K562 (cell line): ENCODE results near the gene LBH. TPM values are rescaled to one million over a fixed set of nuclear protein-coding genes. Genes with fewer than 3 reads are reported as not detected.

Source experiments
- ARID1B ChIP-seq: fragments of 450-650 bp; IDR thresholded peaks from 2 replicates; pipeline ENCODE4 v1.6.1; 2016; ENCODE audit warnings: antibody characterized with exemption, mild to moderate bottlenecking, inconsistent platforms
- CBX5 ChIP-seq: IDR thresholded peaks from 2 replicates; pipeline ENCODE4 v1.6.1; 2014; ENCODE audit warnings: low read depth, borderline replicate concordance
- CXXC5 ChIP-seq: fragments of 250-450 bp; sonication (Bioruptor Pico); IDR thresholded peaks from 2 replicates; pipeline ENCODE4 v1.8.0; 2022; ENCODE audit warnings: inconsistent platforms, mild to moderate bottlenecking, moderate library complexity
- DPF2 ChIP-seq: fragments of 450-650 bp; IDR thresholded peaks from 2 replicates; pipeline ENCODE4 v1.6.1; 2016
- ETV1 ChIP-seq: fragments of 450-650 bp; conservative IDR thresholded peaks from 2 replicates; pipeline ENCODE4 v1.6.1; 2016; ENCODE audit warnings: missing genetic modification characterization, control low read depth, low read depth, missing compliant biosample characterization
- FOXK2 ChIP-seq, 2 experiments: fragments of 450-650 bp; IDR thresholded peaks in 1 of 2; conservative IDR thresholded peaks in 1 of 2; 2 replicates each; pipeline ENCODE4 v1.6.1; 2016; ENCODE audit warnings: low read depth in 2 of 2, mild to moderate bottlenecking in 1 of 2
- MAFF ChIP-seq: IDR thresholded peaks from 2 replicates; pipeline ENCODE4 v1.6.1; 2012; ENCODE audit warnings: low read length, improper control_type of control experiment
- PCBP2 ChIP-seq: fragments of 200-400 bp; formaldehyde crosslinking; IDR thresholded peaks from 2 replicates; pipeline ENCODE4 v1.6.1; 2018; ENCODE audit warnings: low read length, low read depth, mild to moderate bottlenecking, moderate library complexity; ENCODE audit not compliant: poor library complexity, severe bottlenecking
- PHB ChIP-seq: fragments of 250-450 bp; sonication (Bioruptor Pico); IDR thresholded peaks from 2 replicates; pipeline ENCODE4 v1.5.0; 2021
- PTTG1 ChIP-seq: fragments of 450-650 bp; IDR thresholded peaks from 2 replicates; pipeline ENCODE4 v1.6.1; 2016; ENCODE audit warnings: low read depth, mild to moderate bottlenecking, missing genetic modification characterization, missing compliant biosample characterization
- RBM14 ChIP-seq: fragments of 200-400 bp; formaldehyde crosslinking; IDR thresholded peaks from 2 replicates; pipeline ENCODE4 v1.6.1; 2018; ENCODE audit warnings: low read depth, mild to moderate bottlenecking, low read length, moderate library complexity, borderline replicate concordance; ENCODE audit not compliant: insufficient read depth
- RUNX1 ChIP-seq: sonication (generic); IDR thresholded peaks from 2 replicates; pipeline ENCODE4 v1.6.1; 2016; ENCODE audit warnings: antibody characterized with exemption, low read depth
- SMARCE1 ChIP-seq: fragments of 450-650 bp; IDR thresholded peaks from 2 replicates; pipeline ENCODE4 v1.7.1; 2016; ENCODE audit warnings: mild to moderate bottlenecking
- SMC3 ChIP-seq: conservative IDR thresholded peaks from 2 replicates; pipeline ENCODE4 v1.6.1; 2011; ENCODE audit warnings: low read depth, low read length, improper control_type of control experiment; ENCODE audit not compliant: insufficient read depth
- TCF7 ChIP-seq: sonication (generic); IDR thresholded peaks from 2 replicates; pipeline ENCODE4 v1.6.1; 2016; ENCODE audit warnings: antibody characterized with exemption, borderline replicate concordance
- TEAD2 ChIP-seq: fragments of 450-650 bp; IDR thresholded peaks from 2 replicates; pipeline ENCODE4 v1.6.1; 2016; ENCODE audit warnings: missing genetic modification characterization, control low read depth, missing compliant biosample characterization
- TFE3 ChIP-seq: fragments of 450-650 bp; formaldehyde crosslinking; IDR thresholded peaks from 2 replicates; pipeline ENCODE4 v1.4.0; 2020; ENCODE audit warnings: mild to moderate bottlenecking, mixed read lengths
- THAP7 ChIP-seq: fragments of 250-450 bp; sonication (Bioruptor Pico); IDR thresholded peaks from 2 replicates; pipeline ENCODE4 v1.5.0; 2021
- ZBTB7A ChIP-seq: IDR thresholded peaks from 2 replicates; pipeline ENCODE4 v1.6.1; 2011; ENCODE audit warnings: low read depth, mild to moderate bottlenecking, low read length, moderate library complexity, borderline replicate concordance; ENCODE audit not compliant: control insufficient read depth
- ZNF12 ChIP-seq: sonication (generic); formaldehyde crosslinking; IDR thresholded peaks from 2 replicates; pipeline ENCODE4 v1.4.0; 2020; ENCODE audit warnings: mild to moderate bottlenecking, missing genetic modification reagents
- polyA plus RNA-seq, 8 experiments: library from polyadenylated mRNA; depleted of rRNA in 4 of 8; stranded (reverse) in 5 of 8; unstranded in 3 of 8; fragments of >200 nt; fragmentation: Nextera tagmentation in 2 of 8; fragmentation: Illumina TruSeq in 1 of 8; extraction: Ambion mirVana in 2 of 8; extraction: Trizol in 1 of 8; gene quantifications; 2 replicates each; pipeline versions ENCODE4 v1.2.1 to v1.2.3, GENCODE V29; 2011 to 2014; ENCODE audit warnings: inconsistent platforms in 1 of 8, missing spikeins in 1 of 8
- total RNA-seq, 7 experiments: library from RNA; depleted of rRNA in 6 of 7; stranded (reverse); fragments of >200 nt in 6 of 7; fragmentation: Illumina TruSeq in 2 of 7; extraction: Trizol in 2 of 7; gene quantifications; 2 replicates each; pipeline versions ENCODE4 v1.2.1 to v1.2.3, GENCODE V29; 2011 to 2021; ENCODE audit warnings: low replicate concordance in 1 of 7

The LBH gene
- total and polyA plus RNA-seq, 9 of the 15 experiments (the other 6 are each of a cell fraction or from before 2014, with no cell fraction given): 3.1 to 13.4 (median 7.4) TPM

DNA sequence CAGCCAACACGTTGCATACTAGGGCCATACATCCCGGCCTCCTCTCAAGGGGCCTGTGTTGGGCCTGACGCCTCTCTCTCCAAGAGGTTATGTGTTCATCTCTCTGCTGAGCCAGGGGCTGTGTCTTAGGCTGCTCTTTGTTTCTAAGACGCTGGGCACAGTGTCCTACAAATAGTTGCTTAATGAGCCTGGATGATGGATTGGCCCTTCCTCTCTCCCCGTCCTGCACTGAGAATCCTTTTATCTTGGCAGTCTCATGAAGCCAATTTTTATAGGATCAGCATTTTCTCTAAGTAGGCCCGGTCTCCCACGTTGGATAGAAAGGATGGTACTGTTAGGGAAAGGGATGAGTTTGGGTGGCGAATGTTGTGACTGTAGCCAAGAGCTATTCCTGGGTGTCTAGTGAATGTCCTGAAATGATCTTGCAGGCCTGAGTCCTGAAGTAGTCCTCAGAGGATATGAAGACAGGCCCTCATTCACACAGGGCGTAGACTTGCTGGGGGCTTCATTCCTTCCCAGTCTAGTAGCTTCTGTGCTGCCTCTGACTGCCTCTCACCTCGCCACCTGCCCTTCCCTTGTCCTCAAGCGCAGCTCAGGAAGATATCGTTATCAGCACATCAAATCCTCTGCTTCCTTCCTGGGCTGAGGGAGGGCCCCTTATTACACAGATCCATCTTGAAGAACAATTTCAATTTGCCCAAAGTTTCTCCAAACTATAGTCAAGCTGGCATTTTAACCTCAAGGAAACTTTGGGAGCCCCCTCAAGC, 8.8 kb downstream of the LBH start (continued):
- TF ChIP-seq RUNX1: no peak
- TF ChIP-seq MAFF: peak; percentile 39; the same call in 1 of the 2 replicates
- TF ChIP-seq TCF7: no peak
- no peak for TF ChIP-seq ZNF12 (CRISPR knock-in tag)
- no peak for TF ChIP-seq TEAD2 (tag)
- TF ChIP-seq DPF2: 0 out of 2 replicates have a peak, but pooled peaks have one; percentile 14
- no peak for TF ChIP-seq PTTG1 (tag)
- TF ChIP-seq RBM14: no peak
- TF ChIP-seq CXXC5 (CRISPR knock-in tag): peak; percentile 29; the same call in 1 of the 2 replicates
- no peak for TF ChIP-seq PCBP2
- TF ChIP-seq ARID1B: 0 out of 2 replicates have a peak, but pooled peaks have one; percentile 39
- TF ChIP-seq ETV1 (tag): peak; percentile 87
- no peak for TF ChIP-seq SMC3
- no peak for TF ChIP-seq THAP7 (CRISPR knock-in tag)
- no peak for TF ChIP-seq TFE3
- TF ChIP-seq FOXK2 (conservative IDR thresholded peaks at IDR 0.05 in 1 of 2, IDR thresholded peaks at IDR 0.05 in 1 of 2; ENCODE audit: low read depth in 2 of 2): no peak
- no peak for TF ChIP-seq PHB (CRISPR knock-in tag)
- no peak for TF ChIP-seq ZBTB7A
- TF ChIP-seq CBX5: no peak
- TF ChIP-seq SMARCE1: peak; percentile 25; the same call in 1 of the 2 replicates
